Coronary artery (tissue), 2 donors: ENCODE results near the gene DLG2.

Experiments used
- DNase-seq: peaks from one replicate; pipeline ENCODE4 v3.0.0-alpha.2; 2017; ENCODE audit warnings: low spot score
- H3K27ac ChIP-seq, 2 donors: fragments of 200-600 bp; sonication (generic); one replicate each; pipeline ENCODE4 v1.5.1; 2016 to 2019
- H3K4me3 ChIP-seq: fragments of 200-600 bp; sonication (generic); 2 replicates; pipeline ENCODE4 v1.5.1; 2016; ENCODE audit warnings: mild to moderate bottlenecking, moderate library complexity
- CTCF ChIP-seq: fragments of 200-600 bp; sonication (generic); IDR thresholded peaks from one replicate; pipeline ENCODE4 v1.5.1; 2019; ENCODE audit warnings: antibody characterized with exemption

DLG2 gene

GRCh38 chr11:83566950-83567349, 2060.2 kb downstream of the DLG2 start:
- TF ChIP-seq CTCF = no peak
- DNase-seq = no peak
- Histone ChIP-seq H3K4me3 (no peak overlapping the region), H3K27ac (no peak overlapping the region)

- no peak for TF ChIP-seq CTCF
- DNase-seq = no peak
- H3K27ac ChIP-seq = no peak overlapping the region
These were observed 2062.3 kb downstream of the DLG2 start for GRCh38 chr11:83564870-83565269.

GRCh38 chr11:83558281-83558680, 2068.9 kb downstream of the DLG2 start:
- TF ChIP-seq CTCF = no peak
- no peak for DNase-seq
- Histone ChIP-seq H3K4me3 (no peak overlapping the region), H3K27ac (no peak overlapping the region)

More at GRCh38 chr11:83564870-83565269, 2062.3 kb downstream of the DLG2 start:
- no peak overlapping the region for H3K4me3 ChIP-seq

- no peak for TF ChIP-seq CTCF
- H3K27ac ChIP-seq = no peak overlapping the region
- no peak overlapping the region for H3K4me3 ChIP-seq
- DNase-seq = no peak
These were observed 2069.5 kb downstream of the DLG2 start for GRCh38 chr11:83557653-83558052.

GRCh38 chr11:83554876-83555275, 2072.3 kb downstream of the DLG2 start:
- TF ChIP-seq CTCF = no peak
- H3K27ac ChIP-seq = no peak overlapping the region
- no peak for DNase-seq
- H3K4me3 ChIP-seq = no peak overlapping the region

- no peak overlapping the region for H3K27ac ChIP-seq
- TF ChIP-seq CTCF = no peak
- H3K4me3 ChIP-seq = no peak overlapping the region
- no peak for DNase-seq
These were observed 2077.0 kb downstream of the DLG2 start for GRCh38 chr11:83549984-83550667.

- H3K4me3 ChIP-seq = no peak overlapping the region
- H3K27ac ChIP-seq = no peak overlapping the region
- TF ChIP-seq CTCF = no peak
- no peak for DNase-seq
These were observed 2080.8 kb downstream of the DLG2 start for GRCh38 chr11:83546368-83546767.
